Stimulated activated CD4-positive, alpha-beta T cell treated with anti-CD3 and anti-CD28 coated beads, TNF-alpha, amount 100 ng/mL, for 48 hours (primary cell): ENCODE data around the gene MX1.

Source experiments
- DNase-seq, 3 donors: peaks; one replicate each; pipeline ENCODE4 v3.0.0-alpha.2; 2020; ENCODE audit warnings: low read depth in 3 of 3

MX1 gene

GRCh38 chr21:41490330-41490729 is 64.3 kb downstream of the MX1 start:
- DNase-seq = no peak

GRCh38 chr21:41491412-41491811 is 65.4 kb downstream of the MX1 start:
- DNase-seq = no peak

GRCh38 chr21:41494242-41494641 is 68.2 kb downstream of the MX1 start:
- no peak for DNase-seq

DNA sequence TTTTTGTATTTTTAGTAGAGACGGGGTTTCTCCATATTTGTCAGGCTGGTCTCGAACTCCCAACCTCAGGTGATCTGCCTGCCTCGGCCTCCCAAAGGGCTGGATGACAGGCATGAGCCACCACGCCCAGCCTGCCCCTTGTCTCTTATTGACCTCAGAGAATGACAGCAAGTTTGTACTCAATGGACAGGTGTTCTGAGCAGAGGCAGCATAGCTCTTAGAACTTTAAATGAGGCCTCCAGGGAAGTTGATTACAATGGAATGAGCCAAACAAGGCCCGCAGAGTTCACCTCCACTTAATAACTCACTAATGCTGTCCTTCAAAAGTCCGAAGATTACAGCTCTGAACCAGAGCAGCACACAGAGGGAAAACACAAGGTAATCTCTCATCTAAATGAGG is 71.0 kb downstream of the MX1 start:
- no peak for DNase-seq

DNA sequence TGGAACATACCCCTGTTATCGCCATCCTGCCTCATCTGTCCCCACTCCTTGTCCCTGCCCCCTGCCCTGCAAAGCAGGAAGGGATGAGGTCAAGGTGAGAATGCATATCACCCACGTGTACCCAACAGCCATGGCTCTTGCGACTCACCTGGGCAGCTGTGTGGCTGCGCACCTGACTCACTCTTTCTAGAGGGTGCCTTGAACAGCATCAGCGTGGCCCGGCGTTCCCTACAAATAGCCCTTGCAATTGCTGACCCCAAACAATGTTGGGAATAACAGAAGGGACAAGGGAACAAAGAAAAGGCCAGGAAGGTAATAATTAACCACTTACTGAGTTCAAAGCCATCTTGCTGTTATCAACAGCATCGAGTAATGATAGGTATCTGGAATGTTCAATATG is 71.7 kb downstream of the MX1 start:
- DNase-seq = no peak

DNA sequence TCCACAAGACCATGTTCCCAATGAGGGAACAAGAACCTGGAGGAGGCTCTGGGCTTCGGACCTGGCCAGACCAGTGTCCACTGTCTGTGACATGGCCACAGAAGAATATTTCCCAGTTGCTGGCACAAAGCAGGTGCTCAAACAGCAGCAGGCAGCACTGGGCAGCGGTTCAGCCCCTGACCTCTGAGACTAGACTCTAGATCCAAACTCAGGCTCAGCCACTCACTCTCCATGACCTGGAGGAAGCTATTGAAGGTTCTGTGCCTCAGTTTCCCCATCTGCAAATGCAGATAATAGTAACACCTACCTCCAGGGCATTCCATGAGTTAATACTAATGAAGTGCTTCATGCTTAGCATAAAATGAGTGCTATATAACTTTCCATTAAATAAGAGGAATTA is 73.9 kb downstream of the MX1 start:
- DNase-seq = no peak

GRCh38 chr21:41500363-41500762 is 74.3 kb downstream of the MX1 start:
- no peak for DNase-seq

DNA sequence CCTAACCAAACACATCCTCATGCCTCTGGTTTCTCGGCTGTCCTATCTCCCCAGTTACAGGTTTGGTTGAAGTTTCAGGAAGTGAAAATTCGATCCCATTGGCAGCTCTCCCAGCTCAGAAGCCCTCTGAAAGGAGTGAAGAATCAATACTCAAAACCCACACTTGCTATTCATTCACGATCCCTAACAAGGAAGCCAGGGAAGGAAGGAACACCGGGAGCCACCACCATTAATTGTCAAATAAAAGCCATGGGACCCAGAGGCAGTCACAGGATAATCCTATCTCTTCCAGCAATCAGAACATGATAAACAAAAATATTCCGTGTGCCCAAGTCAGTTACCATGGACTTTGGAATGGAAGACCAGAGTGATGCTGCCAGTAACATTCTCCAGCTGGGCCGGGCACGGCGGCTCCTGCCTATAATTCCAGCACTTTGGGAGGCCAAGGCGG is 74.9 kb downstream of the MX1 start:
- DNase-seq = no peak

DNA sequence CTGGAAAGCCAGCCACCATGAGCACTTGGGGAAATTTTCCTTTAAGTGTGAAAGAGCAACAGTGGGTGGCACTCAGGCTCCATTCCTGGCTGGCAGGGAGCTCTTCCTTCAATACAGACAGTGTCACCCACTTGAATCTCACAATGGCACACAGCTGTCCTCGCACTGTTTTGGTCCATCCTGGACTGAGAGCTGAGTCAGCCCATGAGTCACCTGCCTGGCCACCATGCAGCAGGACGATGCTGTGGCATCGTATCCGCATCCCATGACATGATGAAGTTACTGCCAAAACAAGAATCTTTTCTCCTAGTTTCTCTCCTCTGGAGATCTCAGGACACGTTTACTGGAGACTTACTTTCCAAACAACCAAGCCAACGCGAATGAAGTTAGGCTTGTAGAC is 75.9 kb downstream of the MX1 start:
- DNase-seq = no peak

- no peak for DNase-seq
Observed at GRCh38 chr21:41503331-41503730, 77.3 kb downstream of the MX1 start.

- DNase-seq = no peak
Observed at GRCh38 chr21:41504030-41504429, 78.0 kb downstream of the MX1 start.

DNA sequence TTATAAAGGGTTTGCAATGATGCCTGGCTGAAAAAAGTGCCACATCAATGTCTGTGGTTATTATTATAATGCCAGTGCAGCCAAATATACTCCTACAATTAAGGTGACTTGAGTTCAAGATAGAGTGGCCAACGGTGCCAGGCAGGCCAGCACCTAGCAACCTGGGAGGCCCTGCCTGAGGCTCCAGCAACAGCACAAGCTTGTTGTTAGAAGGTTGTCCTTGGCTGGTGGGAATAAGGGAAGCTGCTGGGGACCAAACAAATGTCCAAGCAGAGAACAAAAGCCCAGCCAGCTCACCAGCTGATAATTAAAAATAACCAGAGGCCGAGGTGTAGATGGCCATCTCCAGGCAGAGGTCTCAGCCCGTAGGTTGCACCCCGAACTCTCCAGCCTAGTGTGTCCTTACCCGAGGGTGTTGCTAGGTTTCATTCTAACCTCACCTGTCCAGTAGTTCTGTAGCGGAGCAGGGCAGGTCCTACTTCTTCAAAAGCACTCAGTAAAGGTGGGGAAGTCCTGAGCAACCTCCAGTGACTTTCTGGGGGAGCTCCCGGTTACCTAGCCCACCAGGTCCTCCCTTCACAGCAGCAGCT is 80.1 kb downstream of the MX1 start:
- no peak for DNase-seq

GRCh38 chr21:41506611-41507520 is 80.8 kb downstream of the MX1 start:
- DNase-seq = no peak

DNA sequence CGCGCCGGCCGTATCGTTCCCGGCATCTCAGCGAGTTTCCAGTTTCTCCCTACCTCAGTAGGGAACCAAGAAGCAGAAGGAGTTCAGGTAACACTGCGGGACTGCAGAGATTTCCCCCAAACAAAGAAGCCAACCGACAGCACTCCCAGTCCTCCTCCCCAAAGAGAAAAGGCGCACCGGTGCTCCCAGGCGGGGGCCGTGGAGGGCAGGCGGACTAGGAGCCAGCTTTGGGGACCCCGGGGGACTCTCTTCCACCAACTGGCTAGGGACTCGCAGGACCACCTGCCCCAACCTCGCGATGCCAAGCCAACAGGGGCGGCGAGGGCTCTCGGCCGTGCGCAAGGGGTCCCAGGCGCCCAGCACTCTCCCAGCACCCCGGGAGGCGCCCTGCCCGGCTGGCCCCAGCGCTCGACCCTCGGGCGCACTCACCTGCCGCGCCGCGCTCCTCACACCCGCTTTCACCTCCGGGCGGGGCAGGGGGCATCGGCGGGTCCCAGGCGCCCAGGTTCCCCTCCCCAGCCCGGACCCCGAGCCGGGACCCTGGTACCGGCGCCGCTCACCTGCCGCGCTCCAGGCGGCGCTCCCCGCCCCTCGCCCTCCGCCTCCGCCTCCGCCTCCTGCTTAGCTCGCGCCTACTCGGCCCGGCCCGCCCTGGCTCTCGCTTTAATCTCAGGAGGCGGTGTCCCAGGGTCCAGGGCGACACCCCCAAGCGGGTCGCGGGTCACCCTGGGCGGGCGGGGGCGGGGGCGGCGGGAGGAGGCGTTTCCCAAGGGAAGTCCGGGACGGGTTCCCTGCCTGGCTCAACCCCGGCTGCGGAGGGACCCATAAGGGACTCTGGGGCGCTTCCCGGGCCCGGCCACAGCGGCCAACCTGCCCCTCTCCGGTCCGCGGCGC is 81.7 kb downstream of the MX1 start, which contains the start of gene TMPRSS2:
Gene TMPRSS2, minus strand, starts transcription at position 638 of the 894 bp plus-strand sequence. CDS start 10,025 bp downstream, outside the sequence.
- no peak for DNase-seq

GRCh38 chr21:41508415-41509144 is 82.5 kb downstream of the MX1 start:
- no peak for DNase-seq
